T-cell (primary cell): Measurements from ENCODE around the gene DBNDD1. TPM values are rescaled to one million over a fixed set of nuclear protein-coding genes. Genes with fewer than 3 reads are reported as not detected.
A peak's percentile ranks its signal among the peaks of the same experiment; 100 is the strongest.

ENCODE experiments used
- ATAC-seq, 4 experiments: fragments of 200-7000 bp in 3 of 4; fragments of 150-1000 bp in 1 of 4; cut with Tn5 transposase; replicated peaks in 1 of 4; 1 replicate in 3 of 4; 2 replicates in 1 of 4; pipeline ENCODE4 v1.10.0; 2021; ENCODE audit warnings: moderate library complexity in 3 of 4, mild to moderate bottlenecking in 2 of 4, moderate number of reproducible peaks in 1 of 4
- CTCF ChIA-PET, 2 donors: fragments of 300-600 bp; sonication (Branson Sonifier 250); formaldehyde crosslinking; loops; one replicate each; lab custom pipeline; 2022; ENCODE audit warnings: antibody characterized with exemption in 2 of 2; lab: Charles Lee
- POLR2A ChIA-PET, 2 donors: fragments of 300-600 bp; sonication (Branson Sonifier 250); formaldehyde crosslinking; loops; one replicate each; lab custom pipeline; 2022; ENCODE audit warnings: antibody characterized with exemption in 2 of 2; lab: Charles Lee
- DNase-seq, 35 experiments: peaks; one replicate each; pipeline versions ENCODE4 v3.0.0 to v3.0.0-alpha.2; 2013 to 2023
- H3K27ac ChIP-seq: one replicate; pipeline ENCODE4 v1.5.1; 2013; ENCODE audit warnings: low read length
- H3K27me3 ChIP-seq, 2 experiments: replicated peaks in 1 of 2; 1 replicate in 1 of 2; 2 replicates in 1 of 2; pipeline versions ENCODE4 v1.6.1 to v1.7.0; 2013; ENCODE audit warnings: low read length in 1 of 2, mixed read lengths in 1 of 2; ENCODE audit not compliant: control insufficient read depth in 2 of 2, insufficient read depth in 2 of 2; ENCODE audit errors: extremely low read depth in 1 of 2
- H3K36me3 ChIP-seq, 2 donors: 1 replicate in 1 of 2; 2 replicates in 1 of 2; pipeline versions ENCODE4 v1.6.1 to v1.7.0; 2013; ENCODE audit warnings: low read length in 1 of 2; ENCODE audit not compliant: control insufficient read depth in 2 of 2, insufficient read depth in 1 of 2; ENCODE audit errors: extremely low read depth in 1 of 2
- H3K4me1 ChIP-seq, 2 experiments: 1 replicate in 1 of 2; 2 replicates in 1 of 2; pipeline versions ENCODE4 v1.6.1 to v1.7.0; 2013; ENCODE audit warnings: low read length in 2 of 2, mixed read lengths in 1 of 2; ENCODE audit not compliant: insufficient read depth in 2 of 2, control insufficient read depth in 1 of 2; ENCODE audit errors: extremely low read depth in 1 of 2
- H3K4me3 ChIP-seq, 2 donors: 1 replicate in 1 of 2; 2 replicates in 1 of 2; pipeline versions ENCODE4 v1.5.1 to v1.7.0; 2013; ENCODE audit warnings: mild to moderate bottlenecking in 2 of 2, low read length in 1 of 2, moderate library complexity in 1 of 2; ENCODE audit not compliant: control insufficient read depth in 1 of 2; ENCODE audit errors: extremely low read depth in 1 of 2
- H3K9me3 ChIP-seq: 2 replicates; pipeline ENCODE4 v1.7.0; 2013
- H3K27ac Mint-ChIP-seq, 2 donors: one replicate each; pipeline ENCODE4 v1.8.0; 2020 to 2021; ENCODE audit warnings: mild to moderate bottlenecking in 2 of 2, mixed read lengths in 2 of 2
- H3K27me3 Mint-ChIP-seq, 2 donors: one replicate each; pipeline ENCODE4 v1.8.0; 2021 to 2022; ENCODE audit warnings: mixed read lengths in 2 of 2
- H3K36me3 Mint-ChIP-seq: one replicate; pipeline ENCODE4 v1.8.0; 2021; ENCODE audit warnings: mixed read lengths
- H3K4me1 Mint-ChIP-seq, 3 donors: one replicate each; pipeline ENCODE4 v1.8.0; 2020 to 2022; ENCODE audit warnings: mixed read lengths in 3 of 3, mild to moderate bottlenecking in 1 of 3
- H3K4me3 Mint-ChIP-seq, 3 donors: one replicate each; pipeline ENCODE4 v1.8.0; 2020 to 2022; ENCODE audit warnings: mild to moderate bottlenecking in 3 of 3, mixed read lengths in 3 of 3, moderate library complexity in 3 of 3
- H3K9me3 Mint-ChIP-seq, 3 donors: one replicate each; pipeline ENCODE4 v1.8.0; 2020 to 2022; ENCODE audit warnings: mixed read lengths in 3 of 3
- WGBS: methylation state at CpG from one replicate; pipeline ENCODE4 v1.1.5; 2013; ENCODE audit warnings: missing lambda C conversion rate; ENCODE audit not compliant: insufficient coverage; 5-methylcytosine and 5-hydroxymethylcytosine counted together
- total RNA-seq, 35 experiments: library from RNA in 6 of 35; stranded (reverse) in 6 of 35; fragments of 120-200 nt in 1 of 35; gene quantifications; one replicate each; pipeline versions ENCODE4 v1.2.1 to v1.2.4 and lab custom pipeline; 2013 to 2026

The DBNDD1 gene
- total RNA-seq, 5 donors from 2014 or later (not counting 1 experiment from before 2014, with no cell fraction given): 0.70 to 3.6 (median 0.88) TPM

GRCh38 chr16:89983536-89983935, 35.7 kb downstream of the DBNDD1 start:
- Histone ChIP-seq H3K9me3 (no peaks in the 10 kb centered on the region), H3K4me3 (no peak overlapping the region), H3K36me3 (peaks cover 9 to 79% of the 10 kb centered on the region in 2 donors), H3K4me1 (no peaks in the 10 kb centered on the region), H3K27me3 (no peaks in the 10 kb centered on the region), H3K27ac (no peak overlapping the region)
- Mint-ChIP-seq H3K36me3 (peaks cover 53% of the 10 kb centered on the region), H3K4me1 (no peaks in the 10 kb centered on the region), H3K4me3 (no peak overlapping the region), H3K27me3 (no peaks in the 10 kb centered on the region), H3K9me3 (no peaks in the 10 kb centered on the region), H3K27ac (no peak overlapping the region)
- ChIA-PET CTCF (interaction anchor here in 1 of 2 donors (0.7 kb wide), 1 partner anchor 9 kb away, joined by 3 read pairs; no protein-coding TSS in a partner anchor), POLR2A (no interaction called here)
- WGBS: 84% methylated on average over 13 of the region's 15 CpGs
- no peak for ATAC-seq
- DNase-seq: no peak

GRCh38 chr16:89982318-89982717, 36.9 kb downstream of the DBNDD1 start:
- Mint-ChIP-seq H3K27ac (no peak overlapping the region), H3K4me1 (peaks cover 0 to under 1% (median under 1%) of the 10 kb centered on the region in 3 donors), H3K4me3 (no peak overlapping the region), H3K27me3 (no peaks in the 10 kb centered on the region), H3K36me3 (peaks cover 54% of the 10 kb centered on the region), H3K9me3 (no peaks in the 10 kb centered on the region)
- Histone ChIP-seq H3K27me3 (no peaks in the 10 kb centered on the region), H3K9me3 (no peaks in the 10 kb centered on the region), H3K4me1 (no peaks in the 10 kb centered on the region), H3K4me3 (no peak overlapping the region), H3K27ac (no peak overlapping the region), H3K36me3 (peaks cover 15 to 83% of the 10 kb centered on the region in 2 donors)
- ChIA-PET POLR2A (no interaction called here), CTCF (no interaction called here)
- WGBS: 100% methylated on average over 6 of the region's 9 CpGs
- ATAC-seq (no peak), DNase-seq (no peak)

- peaks cover 47% of the 10 kb centered on the region for H3K36me3 Mint-ChIP-seq
- no peaks in the 10 kb centered on the region for H3K9me3 ChIP-seq
- no peak overlapping the region for H3K4me3 ChIP-seq
- no peak overlapping the region for H3K27ac Mint-ChIP-seq
- H3K4me1 ChIP-seq: no peaks in the 10 kb centered on the region
- H3K4me1 Mint-ChIP-seq: peaks cover 0 to 2% (median 1%) of the 10 kb centered on the region in 3 donors
- DNase-seq (no peak), ATAC-seq (no peak)
- H3K4me3 Mint-ChIP-seq: no peak overlapping the region
- H3K36me3 ChIP-seq: peaks cover 11 to 76% of the 10 kb centered on the region in 2 donors
- H3K27ac ChIP-seq: no peak overlapping the region
- POLR2A ChIA-PET: no interaction called here
- H3K27me3 Mint-ChIP-seq: no peaks in the 10 kb centered on the region
- WGBS: no CpG with 5 or more reads among the region's 8 CpGs
- H3K9me3 Mint-ChIP-seq: no peaks in the 10 kb centered on the region
- CTCF ChIA-PET: no interaction called here
- H3K27me3 ChIP-seq: no peaks in the 10 kb centered on the region
Measured at GRCh38 chr16:89981414-89981813, 37.8 kb downstream of the DBNDD1 start.

DNA sequence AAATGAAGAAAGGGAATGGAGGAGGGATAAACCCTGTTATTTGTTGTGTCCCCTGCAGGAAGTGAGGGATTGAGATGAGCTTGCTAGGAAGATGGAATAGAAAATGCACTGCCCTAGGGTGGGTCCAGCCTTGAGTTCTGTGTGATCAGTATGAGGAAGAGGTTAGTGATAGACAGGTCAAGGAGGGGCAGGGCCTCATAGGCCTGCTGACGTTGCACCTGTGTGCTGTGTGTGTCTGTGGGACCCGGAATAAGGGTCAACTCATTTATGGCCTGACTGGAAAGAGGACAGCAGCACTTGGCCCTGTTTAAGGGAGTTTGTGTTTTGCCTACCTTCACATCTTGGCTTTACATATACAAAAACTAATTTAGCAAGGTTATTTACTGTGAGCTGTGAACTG, 44.4 kb downstream of the DBNDD1 start:
- ATAC-seq (no peak), DNase-seq (no peak)
- Histone ChIP-seq H3K9me3 (no peaks in the 10 kb centered on the region), H3K27ac (no peak overlapping the region), H3K4me3 (no peak overlapping the region), H3K4me1 (peaks cover 7 to 34% of the 10 kb centered on the region in 2 experiments), H3K36me3 (peaks cover 6 to 19% of the 10 kb centered on the region in 2 donors), H3K27me3 (no peaks in the 10 kb centered on the region)
- 80% methylated on average over 1 of the region's 2 CpGs for WGBS
- Mint-ChIP-seq H3K9me3 (no peaks in the 10 kb centered on the region), H3K27ac (no peak overlapping the region), H3K4me1 (peaks cover 27 to 39% (median 32%) of the 10 kb centered on the region in 3 donors), H3K27me3 (peaks cover 0 to 2% of the 10 kb centered on the region in 2 donors), H3K36me3 (peaks cover 14% of the 10 kb centered on the region), H3K4me3 (peak overlapping the region in 1 of 3 donors; percentile 44)
- ChIA-PET CTCF (no interaction called here), POLR2A (no interaction called here)

DNA sequence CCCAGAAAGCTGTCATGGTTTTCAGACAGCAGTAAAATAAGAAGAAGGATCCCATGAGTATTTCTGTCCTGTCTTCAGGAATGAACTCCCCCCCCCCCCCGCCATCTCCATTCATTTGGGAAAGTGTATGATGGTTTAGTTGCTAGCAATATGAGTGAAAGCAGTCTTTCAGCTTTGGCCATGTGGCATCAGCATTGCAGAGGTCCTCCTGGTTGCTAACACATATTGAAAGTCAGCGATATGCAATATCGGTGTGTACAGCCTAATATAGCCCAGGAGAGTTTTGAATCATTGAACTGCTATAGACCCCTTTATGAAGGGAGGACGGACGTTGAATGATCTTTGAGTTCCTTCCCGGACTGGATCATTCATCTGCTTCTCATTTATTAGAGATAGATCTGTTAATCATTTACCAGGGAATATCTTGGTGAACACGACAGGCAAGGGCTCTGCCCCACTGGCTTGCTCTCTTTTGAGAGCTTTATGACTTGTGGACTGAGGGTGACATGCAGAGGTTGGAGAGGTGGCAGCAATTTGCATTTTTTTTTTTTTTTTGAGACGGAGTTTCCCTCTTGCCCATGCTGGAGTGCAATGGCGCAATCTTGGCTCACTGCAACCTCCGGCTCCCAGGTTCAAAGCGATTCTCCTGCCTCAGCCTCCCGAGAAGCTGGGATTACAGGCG, 45.5 kb downstream of the DBNDD1 start:
- Mint-ChIP-seq H3K9me3 (no peaks in the 10 kb centered on the region), H3K36me3 (peaks cover 7% of the 10 kb centered on the region), H3K27ac (peak overlapping the region in 1 of 2 donors; percentile 44), H3K27me3 (peaks cover 0 to 2% of the 10 kb centered on the region in 2 donors), H3K4me1 (peaks cover 27 to 39% (median 32%) of the 10 kb centered on the region in 3 donors), H3K4me3 (peak overlapping the region; percentile 97 to 98 (median 97))
- H3K4me3 ChIP-seq: peak overlapping the region; percentile 85 to 92
- CTCF ChIA-PET: interaction anchor here in 1 of 2 donors (0.6 to 0.7 kb wide), 2 partner anchors 24 to 136 kb away, joined by 3 to 6 read pairs; no protein-coding TSS in a partner anchor
- peaks cover 6 to 12% of the 10 kb centered on the region in 2 donors for H3K36me3 ChIP-seq
- peaks cover 7 to 34% of the 10 kb centered on the region in 2 experiments for H3K4me1 ChIP-seq
- ATAC-seq: no peak
- no peak overlapping the region for H3K27ac ChIP-seq
- no peaks in the 10 kb centered on the region for H3K9me3 ChIP-seq
- no peaks in the 10 kb centered on the region for H3K27me3 ChIP-seq
- 97% methylated on average over 6 of the region's 13 CpGs for WGBS
- DNase-seq: peak in 1 of 35 experiments; percentile 9
- POLR2A ChIA-PET: no interaction called here

GRCh38 chr16:89973235-89973634, 46.0 kb downstream of the DBNDD1 start:
- Mint-ChIP-seq H3K36me3 (peaks cover 6% of the 10 kb centered on the region), H3K4me1 (peaks cover 27 to 39% (median 32%) of the 10 kb centered on the region in 3 donors), H3K9me3 (no peaks in the 10 kb centered on the region), H3K4me3 (peak overlapping the region; percentile 97 to 98 (median 97)), H3K27me3 (peaks cover 0 to 2% of the 10 kb centered on the region in 2 donors), H3K27ac (peak overlapping the region; percentile 90 to 94)
- WGBS: 0% methylated on average over 1 of the region's 14 CpGs
- ChIA-PET CTCF (interaction anchor here in 1 of 2 donors (0.6 kb wide), 1 partner anchor 25 kb away, joined by 3 read pairs; no protein-coding TSS in a partner anchor), POLR2A (no interaction called here)
- Histone ChIP-seq H3K4me3 (peak overlapping the region; percentile 85 to 92), H3K4me1 (peaks cover 7 to 34% of the 10 kb centered on the region in 2 experiments), H3K9me3 (no peaks in the 10 kb centered on the region), H3K27me3 (no peaks in the 10 kb centered on the region), H3K27ac (peak overlapping the region; percentile 21), H3K36me3 (peaks cover 3 to 8% of the 10 kb centered on the region in 2 donors)
- DNase-seq (no peak), ATAC-seq (no peak)
